Stimulated activated CD4-positive, alpha-beta T cell treated with anti-CD3 and anti-CD28 coated beads, Interleukin-15, amount 100 ng/mL, for 48 hours (primary cell): ENCODE results near the gene LRRIQ4.

ENCODE experiments used
- DNase-seq, 2 donors: peaks; one replicate each; pipeline ENCODE4 v3.0.0-alpha.2; 2020; ENCODE audit warnings: low read depth in 2 of 2

Gene LRRIQ4

DNA sequence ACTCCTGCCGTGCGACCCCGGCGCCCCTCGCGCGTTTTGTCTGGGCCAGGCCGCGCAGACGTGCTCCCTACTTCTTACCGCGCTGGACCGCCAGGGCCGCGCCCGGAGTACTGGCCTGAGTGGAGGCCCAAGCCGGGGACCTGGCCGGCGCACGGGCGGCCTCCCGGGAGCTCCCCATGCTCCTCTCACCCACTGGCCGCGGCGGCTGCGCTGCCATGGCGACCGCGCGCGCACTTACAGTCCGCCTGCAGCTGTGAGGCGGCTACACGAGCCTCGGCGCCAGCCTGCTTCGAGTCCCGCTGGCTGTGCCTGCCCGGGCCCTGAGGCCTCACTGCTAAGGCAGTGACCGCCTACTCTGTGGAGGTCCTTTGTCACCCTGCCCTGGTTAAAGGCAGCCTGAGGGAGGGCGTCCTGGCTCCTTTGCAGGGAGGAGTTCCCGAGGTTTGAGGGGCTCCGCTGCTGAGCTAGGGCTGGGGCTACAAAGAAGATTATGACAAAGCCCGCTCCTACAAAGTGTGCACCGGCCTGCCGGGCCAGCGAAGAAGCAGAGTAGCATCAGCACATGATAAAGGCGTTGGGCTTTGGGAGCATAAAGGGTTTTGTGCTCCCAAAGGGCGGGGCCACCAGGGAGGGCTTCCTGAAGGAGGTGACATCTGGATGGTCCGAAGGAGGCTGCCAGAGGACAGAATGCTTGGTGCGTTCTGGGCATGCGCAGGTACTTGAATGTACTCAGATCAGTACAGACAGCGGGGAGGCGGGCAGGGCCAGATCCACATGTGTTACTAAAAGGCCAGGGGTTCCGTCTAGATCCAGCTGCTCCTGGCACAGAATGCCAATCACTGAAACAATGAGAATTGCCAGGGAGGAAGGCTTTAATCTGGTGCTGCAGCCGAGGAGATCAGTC is at the start of gene LRRIQ4, which contains the start of gene LRRC34:
Gene LRRIQ4, plus strand, starts transcription at position 539 of the 904 bp plus-strand sequence. CDS start 9,052 bp downstream, outside the sequence.
Gene LRRC34, minus strand, starts transcription at position 573 of the 904 bp plus-strand sequence. Its CDS starts 356 bp downstream, at position 217.
- peak; percentile 62 to 64 for DNase-seq

GRCh38 chr3:169764312-169764881 is 48.3 kb upstream of the LRRIQ4 start:
- peak; percentile 44 to 54 for DNase-seq

- DNase-seq = peak; percentile 88 to 89
These were observed 47.6 kb upstream of the LRRIQ4 start, which contains the start of gene TERC for GRCh38 chr3:169764882-169765612. TSS of gene TERC (minus strand) at chr3:169765060.

DNA sequence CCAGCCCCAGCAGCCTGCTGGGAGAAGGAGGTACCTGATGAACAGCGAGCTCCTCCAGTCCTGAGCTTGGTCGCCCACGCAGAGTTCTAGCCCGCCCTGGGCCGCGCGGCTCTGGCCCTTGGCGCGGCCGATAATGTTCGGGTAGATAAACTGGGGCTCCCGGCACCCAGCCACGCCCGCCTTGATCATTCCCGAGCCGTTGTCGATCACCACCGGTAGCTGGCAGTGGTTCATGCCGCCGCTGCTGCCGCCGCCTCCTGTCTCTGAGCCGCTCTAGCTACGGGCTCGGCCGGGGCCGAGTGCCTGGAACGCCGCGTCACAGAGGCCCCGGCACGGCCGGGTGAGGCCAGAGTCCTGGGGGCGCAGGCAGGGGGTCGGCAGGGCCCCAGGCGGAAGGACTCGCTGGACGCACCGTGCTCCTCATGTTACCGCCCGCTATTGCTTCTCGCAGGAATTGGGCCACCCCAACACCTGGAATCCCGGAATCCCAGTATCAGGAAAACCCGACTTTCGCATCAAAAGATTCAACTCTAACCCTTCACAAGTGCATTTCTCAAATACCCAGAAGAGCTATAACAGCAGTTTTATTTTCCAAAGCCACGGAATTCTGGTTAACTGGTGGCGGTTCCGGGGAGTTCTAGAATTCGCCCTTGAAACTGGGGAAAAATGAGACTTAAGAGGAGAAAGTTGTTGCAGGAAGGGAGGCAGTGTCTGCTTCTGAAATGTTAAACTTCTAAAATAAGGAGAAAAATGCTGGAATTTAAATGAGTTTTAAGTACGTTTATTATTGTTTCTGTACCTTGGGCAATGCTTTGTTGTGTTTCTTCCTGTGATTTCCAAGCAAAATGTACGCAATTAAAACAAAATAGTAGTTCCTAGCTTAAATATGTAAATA is 43.1 kb upstream of the LRRIQ4 start, which contains the start of gene ACTRT3:
Gene ACTRT3, minus strand, starts transcription at position 275 of the 895 bp plus-strand sequence. Its CDS starts 41 bp downstream, at position 234.
- DNase-seq = peak; percentile 52 to 59

- DNase-seq = peak; percentile 28 to 35
These were observed 41.0 kb upstream of the LRRIQ4 start for GRCh38 chr3:169771497-169772304.

- peak in 1 of 2 donors; percentile 45 for DNase-seq
These were observed 40.3 kb upstream of the LRRIQ4 start for GRCh38 chr3:169772305-169772896.

DNA sequence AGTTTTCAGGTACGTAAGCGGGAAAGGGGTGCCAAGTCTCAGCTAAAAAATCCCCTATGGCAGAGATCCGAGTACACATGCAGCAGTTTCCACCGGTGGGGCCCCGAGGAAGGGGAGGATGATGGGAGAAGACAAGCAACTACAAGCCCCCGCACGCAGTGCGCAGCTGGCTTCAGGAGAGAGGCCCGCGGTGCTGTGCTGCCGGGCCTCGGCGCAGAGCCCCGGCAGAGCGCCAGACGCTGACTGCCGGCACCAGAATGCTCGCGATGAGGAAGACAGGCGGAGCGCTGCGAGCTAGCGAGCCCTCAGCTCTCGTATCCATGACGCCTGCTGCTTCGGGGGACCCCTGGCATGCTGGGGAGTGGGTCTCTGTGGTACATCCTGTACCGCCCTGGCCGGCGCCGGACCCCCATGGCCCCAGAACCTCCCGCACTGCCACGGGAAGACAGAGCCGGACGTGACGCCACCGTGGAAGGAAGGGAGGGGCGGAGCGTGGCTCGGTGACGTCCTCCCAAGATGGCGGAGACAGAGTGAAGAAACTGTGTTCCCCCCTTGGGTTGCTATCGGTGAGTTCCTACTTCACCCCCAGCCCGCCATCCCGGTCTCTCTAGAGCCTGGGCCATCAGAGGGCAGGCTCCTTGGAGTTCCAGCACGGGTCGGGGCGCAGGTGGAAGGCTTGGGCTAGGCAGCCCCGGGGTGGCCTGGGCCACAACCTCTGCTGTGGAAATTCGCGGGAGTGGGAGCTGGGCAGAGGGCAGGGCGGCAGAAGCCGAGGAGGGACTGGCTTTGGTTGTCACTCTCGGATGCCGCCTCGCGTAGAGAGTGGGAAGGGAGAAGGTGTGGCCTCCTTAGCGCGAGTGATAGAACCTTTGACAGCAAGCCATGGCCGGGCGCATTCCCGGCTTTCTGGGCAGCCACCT is 39.5 kb upstream of the LRRIQ4 start, which contains the start of gene MYNN:
Gene MYNN, plus strand, starts transcription at position 500 of the 920 bp plus-strand sequence. CDS start 900 bp downstream, outside the sequence.
- DNase-seq = peak; percentile 80 to 87

DNA sequence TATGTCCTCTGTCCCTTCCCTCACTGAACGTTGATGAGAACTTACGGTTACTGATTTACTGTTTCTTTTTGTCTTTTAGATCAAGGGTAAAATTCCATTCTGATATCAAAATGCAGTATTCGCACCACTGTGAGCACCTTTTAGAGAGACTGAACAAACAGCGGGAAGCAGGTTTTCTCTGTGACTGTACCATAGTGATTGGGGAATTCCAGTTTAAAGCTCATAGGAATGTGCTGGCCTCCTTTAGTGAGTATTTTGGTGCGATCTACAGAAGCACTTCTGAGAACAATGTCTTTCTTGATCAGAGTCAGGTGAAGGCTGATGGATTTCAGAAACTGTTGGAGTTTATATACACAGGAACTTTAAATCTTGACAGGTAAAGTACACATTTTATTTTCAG is 38.5 kb upstream of the LRRIQ4 start:
- no peak for DNase-seq

DNA sequence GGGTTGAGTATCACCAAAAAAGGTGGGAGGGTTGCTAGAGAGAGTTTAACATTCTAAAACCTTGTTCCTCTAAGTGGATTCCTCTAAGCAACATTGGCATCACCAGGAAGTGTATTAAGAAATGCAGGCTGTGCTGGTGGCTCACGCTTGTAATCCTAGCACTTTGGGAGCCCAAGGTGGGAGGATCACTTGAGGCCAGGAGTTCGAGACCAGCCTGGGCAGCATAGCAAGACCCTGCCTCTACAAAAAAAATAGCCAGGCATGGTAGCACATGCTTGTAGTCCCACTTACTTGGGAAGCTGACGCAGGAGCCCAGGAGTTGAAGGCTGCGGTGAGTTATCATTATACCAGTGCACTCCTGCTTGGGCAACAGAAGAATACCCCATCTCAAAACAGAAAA is 34.8 kb upstream of the LRRIQ4 start:
- DNase-seq = no peak

DNA sequence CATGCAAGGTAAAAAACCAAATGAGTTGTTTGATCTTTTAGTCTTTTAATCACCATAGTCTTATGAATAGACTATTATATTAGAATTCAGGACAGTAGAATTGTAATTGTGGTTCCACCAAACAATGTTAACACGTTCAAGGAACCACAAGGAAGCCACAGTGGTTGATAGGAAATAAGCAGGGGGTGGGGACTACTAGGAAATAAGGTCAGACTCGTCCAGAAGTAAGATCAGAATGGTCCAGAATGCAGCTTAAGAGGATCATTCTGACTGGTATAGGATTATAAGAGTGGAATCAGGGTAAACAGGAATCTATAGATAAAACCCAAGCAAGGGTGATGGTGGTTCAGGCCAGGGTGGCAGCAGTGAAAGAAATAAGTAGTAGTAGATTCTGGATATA is 31.9 kb upstream of the LRRIQ4 start:
- no peak for DNase-seq

DNA sequence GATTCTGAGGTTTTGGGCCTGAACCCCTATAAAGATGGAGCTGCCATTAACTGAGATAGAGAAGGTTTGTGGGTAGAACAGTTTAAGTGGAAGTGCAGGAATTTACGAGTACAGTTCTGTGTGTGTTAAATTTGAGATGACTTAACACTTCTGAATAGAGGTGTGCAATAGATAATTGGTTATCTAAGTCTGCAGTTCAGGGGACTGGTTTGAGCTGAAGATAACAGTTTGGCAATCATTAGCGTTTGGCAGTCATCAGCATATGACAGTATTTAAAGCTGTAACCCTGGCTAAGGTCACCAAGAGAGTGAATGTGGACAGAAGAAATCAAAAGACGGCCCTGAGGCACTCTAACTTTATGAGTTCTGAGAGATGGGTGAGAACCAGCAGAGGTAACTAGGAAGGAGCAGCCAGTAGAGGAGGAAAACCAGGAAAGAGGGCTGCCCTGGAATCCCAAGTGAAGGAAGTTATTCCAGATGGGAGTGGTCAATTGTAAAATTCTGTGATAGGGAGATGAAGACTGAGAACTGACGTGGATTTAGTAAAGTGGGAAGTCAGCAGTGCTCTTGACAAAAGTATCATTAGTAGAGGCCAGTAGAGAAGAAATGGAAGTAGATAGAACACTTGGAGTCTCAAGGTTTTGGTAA is 31.3 kb upstream of the LRRIQ4 start:
- no peak for DNase-seq

- DNase-seq = no peak
These were observed 25.6 kb upstream of the LRRIQ4 start for GRCh38 chr3:169787120-169787519.

DNA sequence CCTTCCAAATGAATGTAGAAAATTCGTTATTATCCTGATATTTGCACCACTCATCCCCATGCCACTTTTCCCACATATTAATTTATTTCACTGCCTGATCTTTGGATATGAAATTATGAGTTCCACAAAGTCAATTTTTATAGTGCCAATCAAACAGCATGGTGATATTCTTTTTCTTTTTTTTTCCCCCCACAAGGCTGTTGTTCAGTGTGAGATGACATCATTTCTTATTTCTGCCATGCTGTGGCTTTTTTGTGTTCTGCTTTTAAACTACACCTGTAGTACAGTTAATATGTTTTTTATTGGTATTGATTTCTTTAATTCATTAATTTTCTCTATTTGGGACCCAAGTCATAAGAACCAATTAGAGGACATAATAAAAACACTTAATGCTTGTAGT is 24.9 kb upstream of the LRRIQ4 start:
- DNase-seq = no peak

DNA sequence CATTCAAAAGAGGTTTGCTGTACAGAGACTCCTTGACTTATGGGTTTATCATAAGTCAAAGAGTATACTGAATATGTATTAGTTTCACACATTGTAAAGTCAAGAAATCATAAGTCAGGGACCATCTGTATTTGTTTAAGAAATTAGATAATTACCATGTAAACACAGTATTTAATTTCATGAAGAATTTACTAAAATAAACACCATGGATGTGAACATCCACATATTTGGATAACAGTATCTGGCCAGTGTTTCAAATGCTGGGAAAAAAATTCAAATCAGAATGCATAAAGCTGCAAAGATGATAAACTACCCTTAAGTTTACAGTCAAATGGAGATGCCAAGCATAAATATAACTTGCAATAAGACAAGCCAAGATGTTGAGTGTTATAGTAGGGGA is 22.5 kb upstream of the LRRIQ4 start:
- no peak for DNase-seq

- no peak for DNase-seq
These were observed 21.8 kb upstream of the LRRIQ4 start for GRCh38 chr3:169790687-169791429.

- no peak for DNase-seq
These were observed 20.3 kb upstream of the LRRIQ4 start for GRCh38 chr3:169792359-169792758.

GRCh38 chr3:169804681-169805080 is 8.0 kb upstream of the LRRIQ4 start:
- DNase-seq = no peak
